H1 (cell line): ENCODE results near the gene LILRB2.

Experiments
- CHD1 ChIP-seq: IDR thresholded peaks from 2 replicates; pipeline ENCODE4 v1.6.1; 2012; ENCODE audit warnings: low read depth, low read length, improper control_type of control experiment
- CTCF ChIP-seq, 3 experiments: IDR thresholded peaks; 1 replicate in 2 of 3; 2 replicates in 1 of 3; pipeline versions ENCODE4 v1.5.1 to v1.6.1; 2011; ENCODE audit warnings: low read length in 3 of 3, mild to moderate bottlenecking in 3 of 3, inconsistent platforms in 2 of 3, low read depth in 1 of 3, moderate library complexity in 1 of 3; ENCODE audit not compliant: insufficient read depth in 1 of 3; ENCODE audit errors: control extremely low read depth in 1 of 3
- EP300 ChIP-seq, 2 experiments: IDR thresholded peaks; 1 replicate in 1 of 2; 2 replicates in 1 of 2; pipeline ENCODE4 v1.6.1; 2011 to 2012; ENCODE audit warnings: low read depth in 2 of 2, low read length in 2 of 2, mild to moderate bottlenecking in 2 of 2, borderline replicate concordance in 1 of 2, inconsistent platforms in 1 of 2, moderate library complexity in 1 of 2
- GABPA ChIP-seq: IDR thresholded peaks from 2 replicates; pipeline ENCODE4 v1.6.1; 2011; ENCODE audit warnings: mild to moderate bottlenecking, low read length, moderate library complexity, borderline replicate concordance; ENCODE audit not compliant: insufficient read depth
- HDAC2 ChIP-seq, 2 experiments: fragments of 300-600 bp in 1 of 2; sonication (generic) in 1 of 2; IDR thresholded peaks; 2 replicates each; pipeline ENCODE4 v1.6.1; 2011 to 2012; ENCODE audit warnings: low read depth in 2 of 2, low read length in 2 of 2, mild to moderate bottlenecking in 2 of 2, moderate library complexity in 2 of 2, borderline replicate concordance in 1 of 2, inconsistent platforms in 1 of 2
- JUN ChIP-seq: IDR thresholded peaks from 2 replicates; pipeline ENCODE4 v1.6.1; 2011; ENCODE audit warnings: low read depth, mild to moderate bottlenecking, improper control_type of control experiment, low read length
- POLR2A ChIP-seq, 2 experiments: IDR thresholded peaks; 1 replicate in 1 of 2; 2 replicates in 1 of 2; pipeline ENCODE4 v1.6.1; 2011; ENCODE audit warnings: low read depth in 2 of 2, low read length in 2 of 2, mild to moderate bottlenecking in 2 of 2; ENCODE audit errors: control extremely low read depth in 1 of 2
- POLR2AphosphoS5 ChIP-seq: IDR thresholded peaks from 2 replicates; pipeline ENCODE4 v1.6.1; 2011; ENCODE audit warnings: low read depth, low read length
- TEAD4 ChIP-seq: IDR thresholded peaks from 2 replicates; pipeline ENCODE4 v1.6.1; 2012; ENCODE audit warnings: low read depth, low read length, inconsistent platforms, mixed read lengths
- YY1 ChIP-seq: IDR thresholded peaks from 2 replicates; pipeline ENCODE4 v1.6.1; 2011; ENCODE audit warnings: low read depth, mild to moderate bottlenecking, low read length

- TF ChIP-seq EP300 (IDR thresholded peaks at IDR 0.05; ENCODE audit: borderline replicate concordance in 1 of 2, low read depth in 2 of 2, low read length in 2 of 2), result no peak
- TF ChIP-seq GABPA, result no peak
- TF ChIP-seq CTCF (IDR thresholded peaks at IDR 0.05; ENCODE audit: control extremely low read depth in 1 of 3, insufficient read depth in 1 of 3, low read depth in 1 of 3, low read length in 3 of 3), result no peak
- no peak for TF ChIP-seq POLR2AphosphoS5
- no peak for TF ChIP-seq YY1
- TF ChIP-seq TEAD4, result no peak
- TF ChIP-seq JUN, result no peak
- no peak for TF ChIP-seq POLR2A (IDR thresholded peaks at IDR 0.05; ENCODE audit: control extremely low read depth in 1 of 2, low read depth in 2 of 2, low read length in 2 of 2)
- TF ChIP-seq CHD1, result no peak
- TF ChIP-seq HDAC2 (IDR thresholded peaks at IDR 0.05; ENCODE audit: borderline replicate concordance in 1 of 2, low read depth in 2 of 2, low read length in 2 of 2), result no peak
These were observed 28.7 kb downstream of the LILRB2 start for GRCh38 chr19:54252243-54252642.
